ENCODE measurements around the gene ELFN1.

Gene ELFN1

GRCh38 chr7:1696671-1697498 is 26.8 kb downstream of the ELFN1 start:
- DNase-seq (ENCODE audit: low read depth), result no peak

- no peak for DNase-seq (ENCODE audit: low read depth)
These were observed 27.5 kb downstream of the ELFN1 start for GRCh38 chr7:1697499-1698125.

- no peak for DNase-seq (ENCODE audit: low read depth)
These were observed 28.1 kb downstream of the ELFN1 start for GRCh38 chr7:1698201-1698600.

- DNase-seq (ENCODE audit: low read depth), result no peak
These were observed 28.9 kb downstream of the ELFN1 start for GRCh38 chr7:1698951-1699350.

GRCh38 chr7:1700086-1700485 is 30.0 kb downstream of the ELFN1 start:
- no peak for DNase-seq (ENCODE audit: low read depth)

GRCh38 chr7:1700536-1701333 is 30.7 kb downstream of the ELFN1 start:
- DNase-seq (ENCODE audit: low read depth), result no peak

GRCh38 chr7:1702652-1703051 is 32.6 kb downstream of the ELFN1 start:
- no peak for DNase-seq (ENCODE audit: low read depth)

- DNase-seq (ENCODE audit: low read depth), result no peak
These were observed 33.4 kb downstream of the ELFN1 start for GRCh38 chr7:1703441-1703840.

- DNase-seq (ENCODE audit: low read depth), result no peak
These were observed 34.1 kb downstream of the ELFN1 start for GRCh38 chr7:1703871-1704810.

- DNase-seq (ENCODE audit: low read depth), result no peak
These were observed 35.0 kb downstream of the ELFN1 start for GRCh38 chr7:1704811-1705738.

- no peak for DNase-seq (ENCODE audit: low read depth)
These were observed 35.8 kb downstream of the ELFN1 start for GRCh38 chr7:1705856-1706255.

- DNase-seq (ENCODE audit: low read depth), result no peak
These were observed 36.3 kb downstream of the ELFN1 start for GRCh38 chr7:1706381-1706720.

GRCh38 chr7:1706721-1707613 is 36.9 kb downstream of the ELFN1 start:
- DNase-seq (ENCODE audit: low read depth), result no peak

- no peak for DNase-seq (ENCODE audit: low read depth)
These were observed 37.9 kb downstream of the ELFN1 start for GRCh38 chr7:1707756-1708595.

- no peak for DNase-seq (ENCODE audit: low read depth)
These were observed 38.6 kb downstream of the ELFN1 start for GRCh38 chr7:1708596-1709251.

- no peak for DNase-seq (ENCODE audit: low read depth)
These were observed 39.2 kb downstream of the ELFN1 start for GRCh38 chr7:1709281-1709680.

GRCh38 chr7:1709900-1710299 is 39.8 kb downstream of the ELFN1 start:
- no peak for DNase-seq (ENCODE audit: low read depth)

GRCh38 chr7:1710936-1711335 is 40.9 kb downstream of the ELFN1 start:
- no peak for DNase-seq (ENCODE audit: low read depth)

All from activated gamma-delta T cell treated with anti-CD3 and anti-CD28 coated beads, Interleukin-2, amount 50 U/mL, for 16 hours (primary cell).